Left lung (tissue), 10 donors: ENCODE results near the gene ENSA. TPM values are rescaled to one million over a fixed set of nuclear protein-coding genes. Genes with fewer than 3 reads are reported as not detected.
"Not testable (repeated sequence)": the region's sequence is repeated elsewhere in the genome, so short reads cannot be mapped to it uniquely, and the experiment has no call there.

Experiments used
- ATAC-seq: fragments of 200-7000 bp; cut with Tn5 transposase; one replicate; pipeline ENCODE4 v1.9.1; 2020; ENCODE audit warnings: moderate library complexity
- DNase-seq, 4 donors: peaks; one replicate each; pipeline ENCODE4 v3.0.0-alpha.2; 2013 to 2020
- H3K27ac ChIP-seq, 2 donors: fragments of 200-600 bp; sonication (generic) in 1 of 2; one replicate each; pipeline versions ENCODE4 v1.5.0 to v1.8.0; 2020 to 2021
- H3K27me3 ChIP-seq, 2 donors: fragments of 200-600 bp; sonication (generic) in 1 of 2; one replicate each; pipeline versions ENCODE4 v1.5.0 to v1.8.0; 2020 to 2021
- H3K36me3 ChIP-seq, 2 donors: fragments of 200-600 bp; sonication (generic) in 1 of 2; one replicate each; pipeline versions ENCODE4 v1.5.0 to v1.8.0; 2020 to 2021
- H3K4me1 ChIP-seq, 2 donors: fragments of 200-600 bp; one replicate each; pipeline ENCODE4 v1.8.0; 2021
- H3K4me3 ChIP-seq, 2 donors: fragments of 200-600 bp; sonication (generic) in 1 of 2; one replicate each; pipeline versions ENCODE4 v1.5.0 to v1.8.0; 2020 to 2021; ENCODE audit warnings: mild to moderate bottlenecking in 1 of 2
- H3K9me3 ChIP-seq, 2 donors: fragments of 200-600 bp; sonication (generic) in 1 of 2; one replicate each; pipeline versions ENCODE4 v1.5.0 to v1.8.0; 2020 to 2021
- intact Hi-C, 2 donors: fragments of 100-400 bp; cut with DNase I; formaldehyde crosslinking; loops; one replicate each; pipeline versions ENCODE4 v1.11.2 to v1.14.2; 2022
- polyA plus RNA-seq, 6 donors: library from polyadenylated mRNA; unstranded; fragments of 120-200 nt; gene quantifications; one replicate each; pipeline ENCODE4 v1.2.1, GENCODE V29; 2013; ENCODE audit not compliant: insufficient read length in 6 of 6
- total RNA-seq, 2 donors: library from RNA; stranded (reverse); fragmentation: NEBNext Ultra II Directional; extraction: Animal tissue kit (Norgen Biotek cat#: 25700); gene quantifications; one replicate each; pipeline ENCODE4 v1.2.1, GENCODE V29; 2021
- TF ChIP-seq, protein P1 (sequence below), 2 donors: fragments of 200-600 bp; sonication (generic) in 1 of 2; IDR thresholded peaks; one replicate each; pipeline versions ENCODE4 v1.5.0 to v1.8.0; 2021; ENCODE audit warnings: antibody characterized with exemption in 2 of 2
- donor health status: DM: no; HTN: yes; CAD: no.
- donor health status: DM: no; HTN: no; CAD: no.

Gene ENSA
- total and polyA plus RNA-seq, 8 donors = 180 to 218 (median 203) TPM

DNA sequence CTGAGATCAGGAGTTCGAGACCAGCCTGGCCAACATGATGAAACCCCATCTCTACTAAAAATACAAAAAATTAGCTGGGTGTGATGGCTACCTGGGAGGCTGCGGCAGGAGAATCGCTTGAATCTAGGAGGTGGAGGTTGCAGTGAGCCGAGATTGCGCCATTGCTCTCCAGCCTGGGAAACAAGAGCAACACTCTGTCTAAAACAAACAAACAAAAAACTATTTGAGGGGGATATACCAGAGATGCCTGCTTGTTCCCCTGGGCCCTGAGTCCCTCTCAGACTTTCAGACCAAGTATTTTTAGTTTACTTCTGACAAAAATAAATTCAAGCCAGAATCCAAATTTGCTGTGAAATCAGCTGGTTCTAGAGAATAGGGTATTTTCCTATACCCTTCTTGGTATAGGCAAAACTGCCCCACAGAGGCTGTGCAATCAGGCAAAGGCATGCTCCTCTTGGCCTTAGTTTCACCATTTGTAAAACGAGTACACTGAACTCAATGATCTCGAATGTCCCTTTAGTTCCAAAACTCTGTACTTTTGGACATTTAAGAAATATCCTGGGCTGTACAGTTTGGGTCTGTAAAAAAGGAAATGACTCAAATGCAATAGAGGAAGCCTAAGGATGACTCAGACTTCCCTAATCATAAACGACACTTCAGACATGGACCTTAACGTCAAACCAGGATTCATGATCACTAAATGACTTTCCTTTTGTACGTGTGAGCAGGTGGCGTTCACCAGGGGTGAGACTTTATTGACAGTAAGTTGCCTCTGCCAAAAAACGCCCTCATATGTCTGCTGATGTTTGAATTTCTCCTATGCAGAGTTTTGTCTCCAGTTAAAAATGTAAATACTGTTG is 16.1 kb downstream of the ENSA start:
- H3K27me3 ChIP-seq = no peaks in the 10 kb centered on the region
- H3K4me3 ChIP-seq = peak overlapping the region in 1 of 2 donors; percentile 25
- TF ChIP-seq, protein P1, sequence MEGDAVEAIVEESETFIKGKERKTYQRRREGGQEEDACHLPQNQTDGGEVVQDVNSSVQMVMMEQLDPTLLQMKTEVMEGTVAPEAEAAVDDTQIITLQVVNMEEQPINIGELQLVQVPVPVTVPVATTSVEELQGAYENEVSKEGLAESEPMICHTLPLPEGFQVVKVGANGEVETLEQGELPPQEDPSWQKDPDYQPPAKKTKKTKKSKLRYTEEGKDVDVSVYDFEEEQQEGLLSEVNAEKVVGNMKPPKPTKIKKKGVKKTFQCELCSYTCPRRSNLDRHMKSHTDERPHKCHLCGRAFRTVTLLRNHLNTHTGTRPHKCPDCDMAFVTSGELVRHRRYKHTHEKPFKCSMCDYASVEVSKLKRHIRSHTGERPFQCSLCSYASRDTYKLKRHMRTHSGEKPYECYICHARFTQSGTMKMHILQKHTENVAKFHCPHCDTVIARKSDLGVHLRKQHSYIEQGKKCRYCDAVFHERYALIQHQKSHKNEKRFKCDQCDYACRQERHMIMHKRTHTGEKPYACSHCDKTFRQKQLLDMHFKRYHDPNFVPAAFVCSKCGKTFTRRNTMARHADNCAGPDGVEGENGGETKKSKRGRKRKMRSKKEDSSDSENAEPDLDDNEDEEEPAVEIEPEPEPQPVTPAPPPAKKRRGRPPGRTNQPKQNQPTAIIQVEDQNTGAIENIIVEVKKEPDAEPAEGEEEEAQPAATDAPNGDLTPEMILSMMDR (IDR thresholded peaks at IDR 0.05) = no peak
- ATAC-seq (peak; percentile 62), DNase-seq (peak in 2 of 4 donors; percentile 24 to 52)
- peaks cover 36 to 92% of the 10 kb centered on the region in 2 donors for H3K4me1 ChIP-seq
- intact Hi-C loops = no loop called here
- H3K9me3 ChIP-seq = no peaks in the 10 kb centered on the region
- H3K36me3 ChIP-seq = peaks cover 0 to 13% of the 10 kb centered on the region in 2 donors
- peak overlapping the region; percentile 95 to 100 for H3K27ac ChIP-seq

DNA sequence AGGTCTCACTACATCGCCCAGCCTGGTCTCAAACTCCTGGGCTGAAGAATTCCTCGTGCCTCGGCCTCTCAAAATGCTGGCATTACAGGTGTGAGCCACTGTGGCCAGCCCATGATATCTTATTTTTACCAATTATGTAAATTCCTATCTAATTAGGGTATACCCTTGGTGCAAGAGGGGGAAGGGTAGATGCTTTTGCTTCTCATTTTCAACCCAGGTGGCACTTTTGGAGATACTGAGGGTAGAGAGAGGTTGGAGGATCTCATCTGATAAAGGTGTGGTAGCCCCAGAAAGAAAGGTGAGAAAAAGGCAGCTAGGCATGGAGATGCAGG is 17.4 kb downstream of the ENSA start:
- Histone ChIP-seq H3K4me1 (peaks cover 36 to 88% of the 10 kb centered on the region in 2 donors), H3K36me3 (peaks cover 0 to 4% of the 10 kb centered on the region in 2 donors), H3K9me3 (no peaks in the 10 kb centered on the region), H3K27me3 (no peaks in the 10 kb centered on the region), H3K27ac (peak overlapping the region; percentile 95 to 100), H3K4me3 (no peak overlapping the region)
- intact Hi-C loops = no loop called here
- no peak for ATAC-seq
- DNase-seq = no peak
- TF ChIP-seq, protein P1 (IDR thresholded peaks at IDR 0.05) = no peak

DNA sequence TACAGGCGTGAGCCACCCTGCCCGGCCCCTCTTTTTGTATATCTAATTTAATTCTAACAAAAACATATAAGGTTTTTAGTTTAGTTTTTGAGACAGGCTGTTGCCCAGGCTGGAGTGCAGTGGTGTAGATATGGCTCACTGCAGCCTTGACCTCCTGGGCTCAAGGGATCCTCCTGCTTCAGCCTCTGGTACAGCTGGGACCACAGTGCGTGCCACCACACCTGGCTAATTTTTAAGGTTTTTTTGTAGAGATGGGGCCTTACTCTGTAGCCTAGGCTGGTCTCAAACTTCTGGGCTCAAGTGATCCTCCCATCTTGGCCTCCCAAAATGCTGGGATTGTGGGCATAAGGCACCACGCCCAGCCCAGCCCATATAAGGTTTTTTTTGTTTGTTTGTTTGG is 18.8 kb downstream of the ENSA start:
- no peak for DNase-seq
- intact Hi-C loops = no loop called here
- Histone ChIP-seq H3K27ac (peak overlapping the region; percentile 95 to 100), H3K27me3 (no peaks in the 10 kb centered on the region), H3K36me3 (no peaks in the 10 kb centered on the region), H3K4me1 (peaks cover 36 to 83% of the 10 kb centered on the region in 2 donors), H3K4me3 (no peak overlapping the region), H3K9me3 (no peaks in the 10 kb centered on the region)
- TF ChIP-seq, protein P1 (IDR thresholded peaks at IDR 0.05) = no peak
- no peak for ATAC-seq

DNA sequence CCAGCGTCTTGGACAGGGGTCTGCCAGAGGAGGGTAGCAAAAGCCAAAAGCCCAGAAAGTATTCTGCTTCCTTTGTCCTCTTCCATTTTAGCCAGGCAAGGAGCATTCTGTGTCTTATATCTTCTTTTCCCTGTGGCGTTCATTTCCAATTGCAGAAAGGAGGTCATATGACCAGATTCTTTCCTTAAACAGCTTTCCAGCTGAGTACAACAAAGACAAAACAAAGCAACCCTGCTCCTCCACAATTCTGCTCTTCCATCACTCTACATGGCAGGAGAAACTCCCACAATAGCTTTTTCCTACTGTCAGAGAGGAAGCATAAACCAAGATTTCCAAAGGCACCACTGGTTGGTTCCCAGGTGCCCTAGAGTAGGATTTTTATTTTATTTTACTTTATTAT is 19.7 kb downstream of the ENSA start:
- no peaks in the 10 kb centered on the region for H3K36me3 ChIP-seq
- H3K4me3 ChIP-seq = no peak overlapping the region
- intact Hi-C loops = no loop called here
- TF ChIP-seq, protein P1 (IDR thresholded peaks at IDR 0.05) = no peak
- peaks cover 39 to 83% of the 10 kb centered on the region in 2 donors for H3K4me1 ChIP-seq
- no peaks in the 10 kb centered on the region for H3K27me3 ChIP-seq
- DNase-seq = no peak
- H3K27ac ChIP-seq = peak overlapping the region; percentile 95 to 100
- ATAC-seq = no peak
- no peaks in the 10 kb centered on the region for H3K9me3 ChIP-seq

DNA sequence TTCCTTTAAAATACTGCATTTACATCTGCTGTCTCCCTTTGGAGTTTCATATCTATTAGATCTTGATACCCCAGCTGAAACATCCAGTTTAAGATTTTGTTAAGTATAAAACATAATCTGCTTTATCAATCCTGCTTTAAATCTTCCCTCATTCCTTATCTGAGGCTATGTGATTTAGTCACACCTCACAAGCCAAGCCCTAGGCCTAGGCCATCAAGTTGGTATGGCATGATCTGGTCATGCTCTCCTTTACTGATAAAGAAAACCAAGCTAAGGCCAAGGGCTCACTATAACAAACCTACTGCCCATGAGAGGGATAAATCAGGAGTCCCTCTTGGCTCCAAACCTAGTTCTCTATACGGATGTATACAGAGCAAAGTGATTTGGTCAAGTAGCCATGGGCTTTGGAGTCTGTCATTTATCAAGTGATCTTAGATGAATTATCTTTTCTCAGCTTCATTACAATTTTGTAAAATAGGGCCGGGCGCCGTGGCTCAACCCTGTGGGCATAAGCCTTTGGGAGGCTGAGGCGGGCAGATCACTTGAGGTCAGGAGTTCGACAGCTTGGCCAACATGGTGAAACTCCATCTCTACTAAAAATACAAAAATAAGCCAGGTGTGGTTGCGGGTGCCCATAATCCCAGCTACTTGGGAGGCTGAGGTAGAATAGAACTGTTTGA is 22.8 kb downstream of the ENSA start:
- H3K27ac ChIP-seq = peak overlapping the region in 1 of 2 donors; percentile 33
- no peaks in the 10 kb centered on the region for H3K36me3 ChIP-seq
- H3K9me3 ChIP-seq = no peaks in the 10 kb centered on the region
- TF ChIP-seq, protein P1 (IDR thresholded peaks at IDR 0.05) = no peak
- ATAC-seq = no peak
- H3K4me3 ChIP-seq = no peak overlapping the region
- intact Hi-C loops = no loop called here
- no peaks in the 10 kb centered on the region for H3K27me3 ChIP-seq
- peaks cover 19 to 70% of the 10 kb centered on the region in 2 donors for H3K4me1 ChIP-seq
- DNase-seq = no peak

DNA sequence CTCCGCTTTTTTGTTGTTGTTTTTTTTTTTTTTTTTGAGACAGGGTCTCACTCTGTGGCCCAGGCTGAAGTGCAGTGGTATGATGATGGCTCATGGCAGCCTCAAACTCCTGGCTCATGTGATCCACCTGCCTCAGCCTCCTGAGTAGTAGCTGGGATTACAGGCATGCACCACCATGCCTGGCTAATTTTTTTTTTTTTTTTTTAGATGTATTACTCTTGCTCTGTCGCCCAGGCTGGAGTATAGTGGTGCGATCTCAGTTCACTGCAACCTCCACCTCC is 24.0 kb downstream of the ENSA start:
- ATAC-seq, H3K9me3 ChIP-seq, H3K27me3 ChIP-seq, DNase-seq, H3K4me3 ChIP-seq, intact Hi-C loops, H3K36me3 ChIP-seq: not testable (repeated sequence)
- Histone ChIP-seq H3K4me1 (peaks cover 9 to 64% of the 10 kb centered on the region in 2 donors), H3K27ac (peak overlapping the region in 1 of 2 donors; percentile 90)
